ENCODE data around the gene MMP17. TPM values are rescaled to one million over a fixed set of nuclear protein-coding genes. Genes with fewer than 3 reads are reported as not detected.
"Not testable (repeated sequence)": the region's sequence is repeated elsewhere in the genome, so short reads cannot be mapped to it uniquely, and the experiment has no call there.

Gene MMP17
- total RNA-seq, 2 experiments from 2014 or later, result not detected

DNA sequence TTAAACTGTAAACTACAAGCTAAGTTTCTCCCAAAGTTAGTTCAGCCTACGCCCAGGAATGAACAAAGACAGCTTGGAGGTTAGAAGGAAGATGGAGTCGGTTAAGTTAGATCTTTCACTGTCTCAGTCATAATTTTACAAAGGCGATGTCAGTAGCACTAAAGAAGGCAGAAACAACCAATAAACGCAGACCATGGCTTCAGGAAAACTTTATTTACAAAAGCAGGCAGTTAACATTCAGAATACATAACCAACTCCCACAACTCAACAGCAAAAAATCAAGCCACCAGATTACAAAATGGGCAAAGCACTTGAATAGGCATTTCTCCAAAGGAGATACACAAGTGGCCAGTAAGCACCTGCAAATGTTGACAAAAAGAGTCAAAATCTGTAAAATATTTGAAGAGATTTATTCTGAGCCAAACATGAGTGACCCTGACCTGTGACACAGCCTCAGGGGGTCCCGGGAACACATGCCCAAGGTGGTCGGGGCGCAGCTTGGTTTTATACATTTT, 57.4 kb downstream of the MMP17 start:
- H3K4me3 ChIP-seq (ENCODE audit: low read depth, low read length, poor library complexity, severe bottlenecking), result no peak overlapping the region
- no peaks in the 10 kb centered on the region for H3K36me3 ChIP-seq (ENCODE audit: insufficient read depth, low read length)
- no peak for TF ChIP-seq EZH2phosphoT487 (IDR thresholded peaks at IDR 0.05; ENCODE audit: borderline replicate concordance, low read depth, low read length)
- TF ChIP-seq, protein P1, sequence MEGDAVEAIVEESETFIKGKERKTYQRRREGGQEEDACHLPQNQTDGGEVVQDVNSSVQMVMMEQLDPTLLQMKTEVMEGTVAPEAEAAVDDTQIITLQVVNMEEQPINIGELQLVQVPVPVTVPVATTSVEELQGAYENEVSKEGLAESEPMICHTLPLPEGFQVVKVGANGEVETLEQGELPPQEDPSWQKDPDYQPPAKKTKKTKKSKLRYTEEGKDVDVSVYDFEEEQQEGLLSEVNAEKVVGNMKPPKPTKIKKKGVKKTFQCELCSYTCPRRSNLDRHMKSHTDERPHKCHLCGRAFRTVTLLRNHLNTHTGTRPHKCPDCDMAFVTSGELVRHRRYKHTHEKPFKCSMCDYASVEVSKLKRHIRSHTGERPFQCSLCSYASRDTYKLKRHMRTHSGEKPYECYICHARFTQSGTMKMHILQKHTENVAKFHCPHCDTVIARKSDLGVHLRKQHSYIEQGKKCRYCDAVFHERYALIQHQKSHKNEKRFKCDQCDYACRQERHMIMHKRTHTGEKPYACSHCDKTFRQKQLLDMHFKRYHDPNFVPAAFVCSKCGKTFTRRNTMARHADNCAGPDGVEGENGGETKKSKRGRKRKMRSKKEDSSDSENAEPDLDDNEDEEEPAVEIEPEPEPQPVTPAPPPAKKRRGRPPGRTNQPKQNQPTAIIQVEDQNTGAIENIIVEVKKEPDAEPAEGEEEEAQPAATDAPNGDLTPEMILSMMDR (conservative IDR thresholded peaks at IDR 0.05; ENCODE audit: low read length), result no peak
- H3K27ac ChIP-seq (ENCODE audit: low read depth, low read length, poor library complexity, severe bottlenecking), result no peak overlapping the region
- no peak for DNase-seq (ENCODE audit: low spot score)
- no peaks in the 10 kb centered on the region for H3K9me2 ChIP-seq (ENCODE audit: insufficient read depth, low read length)
- no peaks in the 10 kb centered on the region for H4K20me1 ChIP-seq (ENCODE audit: insufficient read depth, low read length)
- CTCF ChIA-PET (ENCODE audit: unreplicated experiment), result no interaction called here
- H3K4me2 ChIP-seq (ENCODE audit: low read length), result no peak overlapping the region
- no TSS peak for BruUV-seq (replicated peaks)
- intact Hi-C loops (cut with micrococcal nuclease; ENCODE audit: unreplicated experiment), result no loop called here
- no peak overlapping the region for H2AFZ ChIP-seq (ENCODE audit: low read length)
- no peaks in the 10 kb centered on the region for H3K79me2 ChIP-seq (ENCODE audit: insufficient read depth, low read depth, low read length)
- no peaks in the 10 kb centered on the region for H3K9me3 ChIP-seq (ENCODE audit: low read length)
- no peaks in the 10 kb centered on the region for H3K4me1 ChIP-seq (ENCODE audit: insufficient read depth, low read length, poor library complexity, severe bottlenecking)
- POLR2A ChIA-PET, result no interaction called here

DNA sequence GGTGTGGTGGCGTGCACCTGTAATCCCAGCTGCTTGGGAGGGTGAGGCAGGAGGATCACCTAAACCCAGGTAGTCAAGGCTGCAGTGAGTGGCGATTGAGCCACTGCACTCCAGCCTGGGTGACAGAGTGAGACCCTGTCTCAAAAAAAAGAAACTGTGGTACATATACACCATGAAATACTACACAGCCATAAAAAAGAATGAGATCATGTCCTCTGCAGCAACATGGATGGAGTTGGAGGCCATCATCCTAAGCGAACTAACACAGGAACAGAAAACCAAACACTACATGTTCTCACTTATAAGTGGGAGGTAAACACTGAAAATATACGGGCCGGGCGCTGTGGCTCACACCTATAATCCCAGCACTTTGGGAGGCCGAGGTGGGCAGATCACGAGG, 63.5 kb downstream of the MMP17 start:
- CTCF ChIA-PET (ENCODE audit: unreplicated experiment), result not testable (repeated sequence)

DNA sequence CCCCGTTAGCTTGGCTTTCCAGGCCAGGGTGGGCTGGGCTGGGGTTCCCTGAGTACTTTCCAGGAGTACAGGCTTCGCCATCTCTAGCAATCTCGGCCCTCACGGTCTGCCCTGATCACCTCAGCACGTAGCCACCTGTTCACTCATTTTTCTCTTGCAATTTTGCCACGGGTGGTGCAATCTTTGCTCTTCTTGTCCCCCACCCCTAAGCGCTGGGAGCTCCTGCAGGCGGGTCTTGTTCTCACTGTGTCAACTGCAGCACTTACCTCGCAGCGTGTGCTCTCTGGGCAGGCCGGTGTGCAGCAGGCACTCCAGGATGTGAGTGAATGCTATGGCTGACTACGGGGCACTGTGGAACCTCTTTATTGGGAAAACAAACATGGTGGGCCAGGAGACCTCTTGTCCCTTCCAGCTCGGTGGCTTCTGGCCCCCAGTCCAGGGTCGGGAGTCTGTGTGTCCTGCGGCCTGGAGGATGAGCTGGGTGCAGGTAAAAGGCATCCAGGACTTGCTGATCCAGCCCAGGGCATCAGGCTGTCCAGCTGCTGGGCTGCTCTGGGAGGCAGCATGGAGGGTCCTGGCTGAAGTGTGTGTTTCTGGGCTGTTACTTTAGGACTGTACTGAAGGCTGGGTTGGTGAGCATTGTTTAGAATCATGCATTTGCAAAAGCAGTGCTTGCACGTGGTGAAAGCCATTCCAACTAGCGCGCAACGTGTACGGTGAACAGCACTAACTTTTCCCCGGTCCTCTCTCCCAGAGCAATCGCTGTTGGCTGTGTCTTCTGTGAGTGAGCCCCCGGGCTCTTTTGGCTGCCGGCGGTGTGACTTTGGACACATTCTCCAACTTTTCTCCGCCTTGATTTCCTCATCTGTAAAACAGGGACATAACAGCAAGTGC, 64.8 kb downstream of the MMP17 start:
- H3K27ac ChIP-seq (ENCODE audit: low read depth, low read length, poor library complexity, severe bottlenecking), result no peak overlapping the region
- peaks cover 13% of the 10 kb centered on the region for H3K4me1 ChIP-seq (ENCODE audit: insufficient read depth, low read length, poor library complexity, severe bottlenecking)
- no peak for DNase-seq (ENCODE audit: low spot score)
- no peak overlapping the region for H3K4me2 ChIP-seq (ENCODE audit: low read length)
- no peak for TF ChIP-seq EZH2phosphoT487 (IDR thresholded peaks at IDR 0.05; ENCODE audit: borderline replicate concordance, low read depth, low read length)
- TF ChIP-seq, protein P1 (conservative IDR thresholded peaks at IDR 0.05; ENCODE audit: low read length), result no peak
- no peaks in the 10 kb centered on the region for H3K36me3 ChIP-seq (ENCODE audit: insufficient read depth, low read length)
- H2AFZ ChIP-seq (ENCODE audit: low read length), result no peak overlapping the region
- no TSS peak for BruUV-seq (replicated peaks)
- no peaks in the 10 kb centered on the region for H3K79me2 ChIP-seq (ENCODE audit: insufficient read depth, low read depth, low read length)
- peaks cover 7% of the 10 kb centered on the region; the same call in 1 of the 2 replicates for H4K20me1 ChIP-seq (ENCODE audit: insufficient read depth, low read length)
- ChIA-PET CTCF (ENCODE audit: unreplicated experiment) (no interaction called here), POLR2A (no interaction called here)
- no peaks in the 10 kb centered on the region for H3K9me2 ChIP-seq (ENCODE audit: insufficient read depth, low read length)
- intact Hi-C loops (cut with micrococcal nuclease; ENCODE audit: unreplicated experiment), result no loop called here
- H3K9me3 ChIP-seq (ENCODE audit: low read length), result no peaks in the 10 kb centered on the region
- no peak overlapping the region for H3K4me3 ChIP-seq (ENCODE audit: low read depth, low read length, poor library complexity, severe bottlenecking)

More for the DNA sequence above, 63.5 kb downstream of the MMP17 start:
- H3K9me2 ChIP-seq (ENCODE audit: insufficient read depth, low read length); H3K4me2 ChIP-seq (ENCODE audit: low read length); H4K20me1 ChIP-seq (ENCODE audit: insufficient read depth, low read length); H3K27ac ChIP-seq (ENCODE audit: low read depth, low read length, poor library complexity, severe bottlenecking); H3K79me2 ChIP-seq (ENCODE audit: insufficient read depth, low read depth, low read length); intact Hi-C loops (cut with micrococcal nuclease; ENCODE audit: unreplicated experiment); H3K36me3 ChIP-seq (ENCODE audit: insufficient read depth, low read length); H3K9me3 ChIP-seq (ENCODE audit: low read length); H2AFZ ChIP-seq (ENCODE audit: low read length); H3K4me3 ChIP-seq (ENCODE audit: low read depth, low read length, poor library complexity, severe bottlenecking); DNase-seq (ENCODE audit: low spot score); BruUV-seq (replicated peaks): not testable (repeated sequence)
- peaks cover 13% of the 10 kb centered on the region for H3K4me1 ChIP-seq (ENCODE audit: insufficient read depth, low read length, poor library complexity, severe bottlenecking)
- POLR2A ChIA-PET, result interaction anchor here (0.6 kb wide), 1 partner anchor 994 kb away, joined by 3 read pairs; no protein-coding TSS in a partner anchor

All from OCI-LY7 (cell line).